GM12872 (cell line): ENCODE data around the gene ITFG2.

Experiments used
- CTCF ChIP-seq: IDR thresholded peaks from 3 replicates; pipeline ENCODE4 v1.5.1; 2011; ENCODE audit warnings: low read depth, mild to moderate bottlenecking, low read length, moderate library complexity; ENCODE audit not compliant: insufficient read depth

ITFG2 gene

GRCh38 chr12:2812290-2813213, at the start of gene ITFG2:
Gene ITFG2, plus strand, starts transcription at chr12:2812668. Its CDS starts 93 bp downstream, at chr12:2812761.
- TF ChIP-seq CTCF = no peak

GRCh38 chr12:2764398-2764797, 48.1 kb upstream of the ITFG2 start:
- TF ChIP-seq CTCF = no peak

- TF ChIP-seq CTCF = no peak
Observed at GRCh38 chr12:2765052-2765451, 47.4 kb upstream of the ITFG2 start.

GRCh38 chr12:2765608-2766007, 46.9 kb upstream of the ITFG2 start:
- no peak for TF ChIP-seq CTCF

- no peak for TF ChIP-seq CTCF
Observed at GRCh38 chr12:2768224-2768961, 44.1 kb upstream of the ITFG2 start.

- TF ChIP-seq CTCF = no peak
Observed at GRCh38 chr12:2769866-2770533, 42.5 kb upstream of the ITFG2 start.

GRCh38 chr12:2772370-2772769, 40.1 kb upstream of the ITFG2 start:
- TF ChIP-seq CTCF = no peak
